ENCODE measurements around the gene GRHL1.

DNA sequence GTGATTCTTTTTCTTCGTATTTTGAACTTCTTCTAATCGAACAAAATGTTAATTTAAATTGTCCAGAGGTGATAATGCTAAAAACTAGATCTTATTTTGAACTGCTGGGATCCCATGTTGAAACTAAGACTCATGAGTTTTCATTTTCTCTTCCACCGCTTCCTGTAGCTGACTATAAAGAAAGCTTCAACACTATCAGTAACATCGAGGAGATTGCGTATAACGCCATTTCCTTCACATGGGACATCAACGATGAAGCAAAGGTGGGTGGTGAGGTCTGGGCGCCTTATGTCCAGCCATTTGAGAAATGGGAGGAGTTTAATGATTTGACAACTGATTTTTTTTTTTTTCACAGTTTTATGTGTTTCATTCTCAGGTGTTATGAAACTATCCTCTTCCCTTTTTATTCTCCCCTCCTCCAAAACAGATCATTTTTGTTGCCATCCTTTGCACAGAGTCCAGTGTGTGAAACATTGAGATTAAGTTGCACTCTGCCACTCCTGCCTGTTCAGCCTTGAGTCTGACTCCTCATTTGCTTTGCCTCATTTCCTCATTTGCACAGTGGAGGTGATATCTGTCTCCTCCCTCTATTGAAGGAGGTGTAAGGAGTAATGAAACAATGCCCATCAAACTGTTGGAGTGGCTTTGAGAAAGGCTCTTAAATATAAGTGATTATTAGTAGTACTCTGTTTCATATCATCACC lies 13.8 kb downstream of the GRHL1 start:
- TF ChIP-seq CTCF (IDR thresholded peaks at IDR 0.05; ENCODE audit: low read depth, low read length, poor library complexity, severe bottlenecking) = no peak
- no peak for TF ChIP-seq EZH2phosphoT487 (IDR thresholded peaks at IDR 0.05; ENCODE audit: borderline replicate concordance, low read length)
